Trophoblast cell (in vitro differentiated cells and primary cell): ENCODE measurements around the gene DTNA.

ENCODE experiments used
- DNase-seq, 2 donors: peaks; one replicate each; pipeline ENCODE4 v3.0.0-alpha.2; 2016
- H2AFZ ChIP-seq: 2 replicates; pipeline ENCODE4 v1.6.1; 2013; ENCODE audit warnings: low read length, moderate library complexity, mild to moderate bottlenecking; ENCODE audit not compliant: insufficient read depth, poor library complexity
- H2AK5ac ChIP-seq: 2 replicates; pipeline ENCODE4 v1.6.1; 2013; ENCODE audit warnings: mild to moderate bottlenecking, low read length
- H2BK120ac ChIP-seq: 2 replicates; pipeline ENCODE4 v1.6.1; 2013; ENCODE audit warnings: low read length, mild to moderate bottlenecking, moderate library complexity; ENCODE audit not compliant: insufficient read depth, poor library complexity
- H2BK12ac ChIP-seq: 2 replicates; pipeline ENCODE4 v1.6.1; 2013; ENCODE audit warnings: mild to moderate bottlenecking, low read length, moderate library complexity
- H2BK5ac ChIP-seq: 2 replicates; pipeline ENCODE4 v1.6.1; 2013; ENCODE audit warnings: low read length, low read depth, moderate library complexity, mild to moderate bottlenecking; ENCODE audit not compliant: poor library complexity
- H3K14ac ChIP-seq: 2 replicates; pipeline ENCODE4 v1.6.1; 2013; ENCODE audit warnings: mild to moderate bottlenecking, low read length
- H3K18ac ChIP-seq: 2 replicates; pipeline ENCODE4 v1.6.1; 2013; ENCODE audit warnings: mild to moderate bottlenecking, low read length
- H3K23ac ChIP-seq: 2 replicates; pipeline ENCODE4 v1.6.1; 2013; ENCODE audit warnings: low read length
- H3K27ac ChIP-seq: 2 replicates; pipeline ENCODE4 v1.5.1; 2013; ENCODE audit warnings: low read depth, mild to moderate bottlenecking, inconsistent platforms, low read length, moderate library complexity
- H3K27me3 ChIP-seq: 2 replicates; pipeline ENCODE4 v1.6.1; 2013; ENCODE audit warnings: inconsistent platforms, mild to moderate bottlenecking, low read length, moderate library complexity; ENCODE audit not compliant: insufficient read depth
- H3K36me3 ChIP-seq, 2 experiments: 1 replicate in 1 of 2; 2 replicates in 1 of 2; pipeline ENCODE4 v1.6.1; 2013; ENCODE audit warnings: low read length in 2 of 2, mild to moderate bottlenecking in 2 of 2, moderate library complexity in 1 of 2; ENCODE audit not compliant: insufficient read depth in 2 of 2, control insufficient read depth in 1 of 2
- H3K4ac ChIP-seq: 2 replicates; pipeline ENCODE4 v1.6.1; 2013; ENCODE audit warnings: low read depth, mild to moderate bottlenecking, low read length, moderate library complexity
- H3K4me1 ChIP-seq, 2 experiments: 1 replicate in 1 of 2; 2 replicates in 1 of 2; pipeline ENCODE4 v1.6.1; 2013; ENCODE audit warnings: low read length in 2 of 2, mild to moderate bottlenecking in 2 of 2, moderate library complexity in 1 of 2; ENCODE audit not compliant: insufficient read depth in 2 of 2, control insufficient read depth in 1 of 2
- H3K4me2 ChIP-seq: 2 replicates; pipeline ENCODE4 v1.6.1; 2013; ENCODE audit warnings: inconsistent platforms, mild to moderate bottlenecking, low read length, moderate library complexity
- H3K4me3 ChIP-seq: 2 replicates; pipeline ENCODE4 v1.5.1; 2013; ENCODE audit warnings: mild to moderate bottlenecking, low read depth, low read length, inconsistent platforms
- H3K79me1 ChIP-seq: one replicate; pipeline ENCODE4 v1.6.1; 2013; ENCODE audit warnings: low read length
- H3K79me2 ChIP-seq: 2 replicates; pipeline ENCODE4 v1.6.1; 2013; ENCODE audit warnings: low read length, mild to moderate bottlenecking; ENCODE audit not compliant: control insufficient read depth, insufficient read depth, poor library complexity
- H3K9ac ChIP-seq: 2 replicates; pipeline ENCODE4 v1.6.1; 2013; ENCODE audit warnings: mild to moderate bottlenecking, low read length
- H3K9me3 ChIP-seq: 2 replicates; pipeline ENCODE4 v1.6.1; 2013; ENCODE audit warnings: low read depth, mild to moderate bottlenecking, control low read depth, inconsistent platforms, low read length; ENCODE audit not compliant: insufficient read depth
- H4K12ac ChIP-seq: 2 replicates; pipeline ENCODE4 v1.6.1; 2013; ENCODE audit warnings: low read depth, mild to moderate bottlenecking, low read length, moderate library complexity
- H4K8ac ChIP-seq: 2 replicates; pipeline ENCODE4 v1.6.1; 2013; ENCODE audit warnings: low read depth, mild to moderate bottlenecking, low read length, moderate library complexity
- H4K91ac ChIP-seq: one replicate; pipeline ENCODE4 v1.6.1; 2013; ENCODE audit warnings: low read depth, mild to moderate bottlenecking, low read length, moderate library complexity
- WGBS: extraction: QIAGEN DNeasy Blood & Tissue Kit; methylation state at CpG from one replicate; pipeline ENCODE4 v1.1.7; 2013; ENCODE audit warnings: missing lambda C conversion rate; ENCODE audit not compliant: insufficient read length, insufficient coverage; ENCODE audit errors: extremely low coverage; 5-methylcytosine and 5-hydroxymethylcytosine counted together

DTNA gene

DNA sequence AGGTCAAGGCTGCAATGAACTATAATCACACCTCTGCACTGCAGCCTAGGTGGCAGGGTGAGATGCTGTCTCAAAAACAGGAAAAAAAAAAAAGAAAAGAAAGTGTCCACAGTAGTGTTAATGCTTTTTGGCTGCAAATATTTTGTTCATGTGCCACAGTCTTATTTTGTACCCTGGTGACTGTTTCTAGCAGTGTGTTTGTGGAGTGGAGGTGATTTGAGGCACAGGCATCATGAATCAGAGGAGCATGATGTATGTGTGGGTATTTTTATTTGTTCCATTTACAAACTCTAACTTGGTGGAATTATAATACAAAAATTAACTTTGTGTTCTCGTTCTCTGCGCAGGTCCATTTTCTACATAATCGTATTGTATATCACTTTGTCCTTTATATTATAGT is 30.6 kb downstream of the DTNA start:
- no peak overlapping the region for H3K4me2 ChIP-seq
- no peak overlapping the region for H2AK5ac ChIP-seq
- no peaks in the 10 kb centered on the region for H3K27me3 ChIP-seq
- no peaks in the 10 kb centered on the region for H3K79me2 ChIP-seq
- H3K36me3 ChIP-seq, result no peaks in the 10 kb centered on the region
- no peaks in the 10 kb centered on the region for H3K79me1 ChIP-seq
- H3K18ac ChIP-seq, result no peak overlapping the region
- no peaks in the 10 kb centered on the region for H3K4me1 ChIP-seq
- no peak overlapping the region for H3K23ac ChIP-seq
- no peak overlapping the region for H4K8ac ChIP-seq
- no peak overlapping the region for H4K91ac ChIP-seq
- no peak overlapping the region for H3K4ac ChIP-seq
- no peak overlapping the region for H3K27ac ChIP-seq
- no peak overlapping the region for H3K9ac ChIP-seq
- no peak overlapping the region for H2BK120ac ChIP-seq
- H2BK5ac ChIP-seq, result no peak overlapping the region
- no peak overlapping the region for H3K4me3 ChIP-seq
- no peak overlapping the region for H4K12ac ChIP-seq
- WGBS, result no CpG with 5 or more reads among the region's 3 CpGs
- no peak overlapping the region for H3K14ac ChIP-seq
- no peak overlapping the region for H2AFZ ChIP-seq
- H3K9me3 ChIP-seq, result no peaks in the 10 kb centered on the region
- no peak overlapping the region for H2BK12ac ChIP-seq
- no peak for DNase-seq

DNA sequence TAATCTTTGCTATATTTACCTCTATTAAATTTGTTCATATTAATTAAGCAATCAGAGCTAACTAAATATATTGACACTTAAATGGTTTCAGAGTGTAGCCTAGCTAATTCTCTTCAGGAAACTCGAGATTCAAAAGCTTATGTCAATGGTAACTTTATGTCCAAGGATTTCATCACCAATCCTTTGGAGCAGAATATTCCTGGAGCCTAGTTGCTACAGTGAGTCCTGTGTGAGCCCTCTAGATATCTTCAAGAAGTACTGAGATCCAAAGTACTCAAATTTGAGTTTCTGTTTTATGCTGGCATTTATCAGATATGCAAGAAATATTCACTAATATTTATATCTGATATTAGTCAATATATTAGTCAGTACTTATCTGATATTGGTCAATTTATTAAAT is 31.3 kb downstream of the DTNA start:
- H4K8ac ChIP-seq, result no peak overlapping the region
- H3K9me3 ChIP-seq, result no peaks in the 10 kb centered on the region
- no peak overlapping the region for H2BK120ac ChIP-seq
- no peak overlapping the region for H4K12ac ChIP-seq
- no peak overlapping the region for H3K27ac ChIP-seq
- no peak overlapping the region for H3K18ac ChIP-seq
- H3K4ac ChIP-seq, result no peak overlapping the region
- H3K9ac ChIP-seq, result no peak overlapping the region
- no peak overlapping the region for H2BK5ac ChIP-seq
- no CpG with 5 or more reads among the region's 1 CpG for WGBS
- no peaks in the 10 kb centered on the region for H3K79me2 ChIP-seq
- no peak for DNase-seq
- no peak overlapping the region for H4K91ac ChIP-seq
- no peak overlapping the region for H2BK12ac ChIP-seq
- H2AFZ ChIP-seq, result no peak overlapping the region
- H3K36me3 ChIP-seq, result no peaks in the 10 kb centered on the region
- H3K79me1 ChIP-seq, result no peaks in the 10 kb centered on the region
- H3K27me3 ChIP-seq, result no peaks in the 10 kb centered on the region
- no peak overlapping the region for H3K23ac ChIP-seq
- no peaks in the 10 kb centered on the region for H3K4me1 ChIP-seq
- H3K4me3 ChIP-seq, result no peak overlapping the region
- H3K14ac ChIP-seq, result no peak overlapping the region
- H3K4me2 ChIP-seq, result no peak overlapping the region
- H2AK5ac ChIP-seq, result no peak overlapping the region

- no CpG with 5 or more reads among the region's 5 CpGs for WGBS
- H3K79me1 ChIP-seq, result no peaks in the 10 kb centered on the region
- no peak overlapping the region for H2AK5ac ChIP-seq
- no peak overlapping the region for H3K18ac ChIP-seq
- H4K91ac ChIP-seq, result no peak overlapping the region
- no peak overlapping the region for H3K27ac ChIP-seq
- H3K4me1 ChIP-seq, result no peaks in the 10 kb centered on the region
- no peak overlapping the region for H3K4ac ChIP-seq
- H3K4me2 ChIP-seq, result no peak overlapping the region
- no peak overlapping the region for H2BK12ac ChIP-seq
- no peak overlapping the region for H3K9ac ChIP-seq
- no peaks in the 10 kb centered on the region for H3K79me2 ChIP-seq
- no peak overlapping the region for H4K12ac ChIP-seq
- no peaks in the 10 kb centered on the region for H3K27me3 ChIP-seq
- no peaks in the 10 kb centered on the region for H3K9me3 ChIP-seq
- no peak overlapping the region for H4K8ac ChIP-seq
- H2AFZ ChIP-seq, result no peak overlapping the region
- no peak overlapping the region for H3K14ac ChIP-seq
- H3K36me3 ChIP-seq, result no peaks in the 10 kb centered on the region
- H2BK5ac ChIP-seq, result no peak overlapping the region
- no peak for DNase-seq
- no peak overlapping the region for H3K4me3 ChIP-seq
- no peak overlapping the region for H3K23ac ChIP-seq
- H2BK120ac ChIP-seq, result no peak overlapping the region
Measured at GRCh38 chr18:34742891-34743341, 32.8 kb downstream of the DTNA start.

- DNase-seq, result no peak
- no peak overlapping the region for H3K23ac ChIP-seq
- no peak overlapping the region for H3K4ac ChIP-seq
- no peak overlapping the region for H3K27ac ChIP-seq
- no peaks in the 10 kb centered on the region for H3K79me1 ChIP-seq
- no peaks in the 10 kb centered on the region for H3K4me1 ChIP-seq
- H3K9ac ChIP-seq, result no peak overlapping the region
- H4K91ac ChIP-seq, result no peak overlapping the region
- H2BK12ac ChIP-seq, result no peak overlapping the region
- no peak overlapping the region for H3K18ac ChIP-seq
- H2BK5ac ChIP-seq, result no peak overlapping the region
- H3K27me3 ChIP-seq, result no peaks in the 10 kb centered on the region
- H2BK120ac ChIP-seq, result no peak overlapping the region
- H2AK5ac ChIP-seq, result no peak overlapping the region
- H3K36me3 ChIP-seq, result no peaks in the 10 kb centered on the region
- H3K9me3 ChIP-seq, result no peaks in the 10 kb centered on the region
- H3K14ac ChIP-seq, result no peak overlapping the region
- H3K4me3 ChIP-seq, result no peak overlapping the region
- WGBS, result no CpG with 5 or more reads among the region's 4 CpGs
- no peak overlapping the region for H4K12ac ChIP-seq
- no peaks in the 10 kb centered on the region for H3K79me2 ChIP-seq
- no peak overlapping the region for H3K4me2 ChIP-seq
- no peak overlapping the region for H2AFZ ChIP-seq
- H4K8ac ChIP-seq, result no peak overlapping the region
Measured at GRCh38 chr18:34744569-34744968, 34.5 kb downstream of the DTNA start.
